Measurements from ENCODE around the gene PCIF1. TPM values are rescaled to one million over a fixed set of nuclear protein-coding genes. Genes with fewer than 3 reads are reported as not detected.
A peak's percentile ranks its signal among the peaks of the same experiment; 100 is the strongest.

Gene PCIF1
- total and polyA plus RNA-seq, 9 of the 15 experiments (the other 6 are each of a cell fraction or from before 2014, with no cell fraction given): 5.8 to 29.4 (median 11.3) TPM

DNA sequence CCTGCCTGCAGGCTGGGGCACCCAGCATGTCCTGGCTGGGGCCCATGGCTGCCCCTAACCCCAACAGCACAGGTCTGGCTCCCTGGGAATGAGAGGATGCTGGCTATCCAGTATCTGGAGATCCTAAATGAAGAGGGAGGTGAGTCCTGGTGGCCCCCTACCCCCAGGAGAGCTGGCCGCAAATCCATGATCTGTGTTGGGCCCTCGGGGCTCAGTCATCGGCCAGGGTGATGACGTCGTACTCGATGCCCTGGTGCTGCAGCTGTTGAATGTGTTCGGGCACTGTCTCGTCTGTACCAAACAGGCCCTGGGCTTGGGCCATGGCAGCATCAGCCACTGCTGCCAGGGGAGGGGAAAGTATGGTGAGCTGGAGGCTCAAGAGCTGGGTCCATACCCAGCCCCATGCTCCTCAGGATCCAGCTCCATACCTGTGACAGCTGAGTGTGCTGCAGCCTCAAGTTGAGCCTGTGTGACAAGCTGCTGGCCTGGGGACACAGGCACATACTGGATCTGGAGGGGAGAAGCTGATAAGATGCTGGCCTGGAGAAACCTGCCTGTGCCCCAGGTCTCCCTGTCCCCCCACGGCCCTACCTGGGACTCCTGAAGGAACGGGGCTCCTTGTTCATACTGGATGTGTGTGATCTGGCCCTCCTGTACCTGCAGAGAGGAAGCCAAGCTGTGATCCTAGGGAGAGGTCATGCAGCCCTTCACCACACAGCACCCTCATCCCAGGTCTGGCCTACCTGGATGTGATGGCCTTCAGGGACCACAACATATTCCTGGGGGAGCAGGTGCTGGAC lies 14.5 kb downstream of the PCIF1 start:
- Histone ChIP-seq H3K27ac (ENCODE audit: extremely low read depth, low read depth, low read length) (no peak overlapping the region), H3K36me3 (ENCODE audit: control insufficient read depth, insufficient read depth, low read length) (peaks cover 92% of the 10 kb centered on the region), H3K27me3 (ENCODE audit: control insufficient read depth in 2 of 2, insufficient read depth in 2 of 2, low read length in 2 of 2) (no peaks in the 10 kb centered on the region), H3K79me2 (ENCODE audit: control insufficient read depth, insufficient read depth, low read length) (no peaks in the 10 kb centered on the region), H3K4me3 (no peak overlapping the region), H3K9me3 (replicated peaks; ENCODE audit: control insufficient read depth, insufficient read depth, low read depth, low read length) (no peaks in the 10 kb centered on the region), H4K20me1 (replicated peaks; ENCODE audit: control insufficient read depth, insufficient read depth, low read length) (peaks cover 13% of the 10 kb centered on the region; the same call in 1 of the 2 replicates), H3K4me2 (ENCODE audit: insufficient read depth, low read length) (no peak overlapping the region), H2AFZ (ENCODE audit: low read depth, low read length) (no peak overlapping the region), H3K4me1 (replicated peaks in 1 of 2; ENCODE audit: control insufficient read depth in 2 of 2, insufficient read depth in 2 of 2, low read length in 2 of 2) (peaks cover 13 to 41% of the 10 kb centered on the region in 2 experiments), H3K9ac (ENCODE audit: insufficient read depth in 1 of 2, low read depth in 2 of 2, low read length in 2 of 2) (peak overlapping the region in 1 of 2 experiments; percentile 38; a peak in 2 of 4 replicates), H3K9me1 (ENCODE audit: control insufficient read depth, insufficient read depth, low read length) (peaks cover 8% of the 10 kb centered on the region)
- POLR2A ChIA-PET: interaction anchor here (0.6 to 3.7 kb wide), 9 partner anchors 8 to 152 kb away, joined by 3 to 20 read pairs (median 4); partner anchors contain the start of gene PCIF1
- intact Hi-C loops (cut with micrococcal nuclease) (no loop called here), in situ Hi-C loops (cut with MboI) (no loop called here)
- BruUV-seq (replicated peaks): no TSS peak
- ATAC-seq (peak; percentile 4; the same call in 1 of the 3 replicates), FAIRE-seq (no peak), DNase-seq (ENCODE audit: extremely low read depth in 1 of 4, low spot score in 3 of 4) (no peak)
- CTCF ChIA-PET (ENCODE audit: low intra/inter-chr PET ratio): no interaction called here
- no peak for TF ChIP-seq ZC3H11A (IDR thresholded peaks at IDR 0.05; ENCODE audit: low read depth, low read length)
- TF ChIP-seq RBFOX2 (IDR thresholded peaks at IDR 0.05; ENCODE audit: low read depth, low read length): peak; percentile 55; the same call in 1 of the 2 replicates
- TF ChIP-seq, protein P1, sequence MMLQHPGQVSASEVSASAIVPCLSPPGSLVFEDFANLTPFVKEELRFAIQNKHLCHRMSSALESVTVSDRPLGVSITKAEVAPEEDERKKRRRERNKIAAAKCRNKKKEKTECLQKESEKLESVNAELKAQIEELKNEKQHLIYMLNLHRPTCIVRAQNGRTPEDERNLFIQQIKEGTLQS (IDR thresholded peaks at IDR 0.05): peak; percentile 8; the same call in 1 of the 2 replicates
- TF ChIP-seq, protein P1 (CRISPR knock-in tag; conservative IDR thresholded peaks at IDR 0.05): no peak
- TF ChIP-seq POLR3A (IDR thresholded peaks at IDR 0.05; ENCODE audit: borderline replicate concordance, extremely low read depth, insufficient read depth, insufficient read length): no peak
- TF ChIP-seq ILK (tag; IDR thresholded peaks at IDR 0.05; ENCODE audit: borderline replicate concordance, low read depth): no peak
- TF ChIP-seq CREBBP (IDR thresholded peaks at IDR 0.05; ENCODE audit: low read depth, low read length): no peak
- TF ChIP-seq TAF15 (IDR thresholded peaks at IDR 0.05; ENCODE audit: low read depth, low read length): no peak
- peak; percentile 40 for TF ChIP-seq RBM22 (IDR thresholded peaks at IDR 0.05; ENCODE audit: low read depth, low read length, poor library complexity, severe bottlenecking)
- TF ChIP-seq POLR2G (IDR thresholded peaks at IDR 0.05; ENCODE audit: low read depth, low read length): peak; percentile 58; the same call in 1 of the 2 replicates
- TF ChIP-seq POLR2AphosphoS5 (IDR thresholded peaks at IDR 0.05; ENCODE audit: control insufficient read depth, insufficient read depth, low read depth, low read length): 0 out of 2 replicates have a peak, but pooled peaks have one; percentile 1
- WGBS (ENCODE audit: insufficient coverage, low coverage, missing lambda C conversion rate): 86% methylated on average over 8 of the region's 10 CpGs

Data from K562 (cell line).